ENCODE data around the gene RNASE11. TPM values are rescaled to one million over a fixed set of nuclear protein-coding genes. Genes with fewer than 3 reads are reported as not detected.

The RNASE11 gene
- total RNA-seq (2012; rRNA removed): not detected in 2 replicates
- polyA plus RNA-seq (2012; rRNA removed): not detected in 2 replicates
- not detected in 2 replicates for polyA plus RNA-seq (2012; cell fraction: cytosol; rRNA removed)
- not detected in 2 replicates for polyA plus RNA-seq (2012; cell fraction: nucleus; rRNA removed; ENCODE audit: low replicate concordance)
- not detected for Bru-seq, nascent RNA
- BruChase-seq, experiment 1, labeled RNA remaining after a 6-hour chase: not detected
- not detected for BruChase-seq, experiment 2, labeled RNA remaining after a 2-hour chase
- long read RNA-seq: 0 reads

DNA sequence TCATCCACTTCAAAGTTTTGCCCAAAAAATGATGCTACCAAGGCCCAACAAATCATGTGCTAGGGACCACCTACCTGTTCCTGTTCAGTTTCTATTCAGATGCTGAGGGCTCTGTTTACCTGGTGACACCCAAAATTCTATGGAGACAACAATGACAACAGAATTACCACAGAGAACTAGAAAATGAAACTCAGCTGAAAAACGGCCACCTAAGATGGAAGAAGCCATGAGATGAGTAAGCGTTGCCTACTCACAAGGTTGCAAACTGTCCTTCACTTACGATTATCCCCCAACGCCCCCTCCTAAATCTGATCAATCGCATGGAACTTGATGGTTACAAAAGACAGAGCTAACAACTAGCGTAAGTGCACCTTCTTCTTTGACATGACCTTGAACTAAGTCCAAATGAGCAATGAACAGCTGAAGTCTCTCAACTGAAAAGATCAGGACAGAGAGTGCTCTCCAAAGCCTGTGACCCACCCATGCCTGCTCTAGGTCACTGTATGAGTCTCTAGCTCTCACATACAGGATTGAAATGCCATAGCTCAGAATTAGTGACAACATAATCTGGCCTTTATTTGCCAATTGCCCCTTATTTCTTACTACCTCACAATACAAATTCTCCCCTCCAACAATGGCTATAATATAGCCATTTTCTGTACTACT is at the start of gene RNASE11:
RNASE11 (minus strand) TSS at position 513 of the 666 bp plus-strand sequence.
- H4K20me1 ChIP-seq (ENCODE audit: insufficient read depth, low read length): no peaks in the 10 kb centered on the region
- H3K9me1 ChIP-seq (ENCODE audit: insufficient read depth, low read length): no peaks in the 10 kb centered on the region
- H4K8ac ChIP-seq (ENCODE audit: low read depth in 2 of 2, low read length in 2 of 2): no peak within 1 kb of the TSS
- no peaks in the 10 kb centered on the region for H3K9me3 ChIP-seq (ENCODE audit: control insufficient read depth, insufficient read depth, low read length)
- H2AK9ac ChIP-seq (replicated peaks; ENCODE audit: low read depth, low read length, poor library complexity): no peak within 1 kb of the TSS
- H3K36me3 ChIP-seq (ENCODE audit: control insufficient read depth, insufficient read depth, low read length): no peaks in the 10 kb centered on the region
- BruUV-seq (replicated peaks): no TSS peak
- no peak within 1 kb of the TSS for H2BK120ac ChIP-seq (ENCODE audit: low read depth, low read length)
- H2BK20ac ChIP-seq (ENCODE audit: low read depth, low read length): no peak within 1 kb of the TSS
- no peak within 1 kb of the TSS for H3K4me2 ChIP-seq (ENCODE audit: low read depth, low read length)
- no peak within 1 kb of the TSS for H4K91ac ChIP-seq (ENCODE audit: insufficient read depth, low read depth, low read length)
- in situ Hi-C loops (cut with MboI; ENCODE audit: low sequenced_read_pairs) (no loop called here), intact Hi-C loops (cut with micrococcal nuclease) (no loop called here), dilution Hi-C loops (cut with HindIII; ENCODE audit: low sequenced_read_pairs, unreplicated experiment) (no loop called here)
- H3K23ac ChIP-seq (ENCODE audit: low read depth, low read length): no peak within 1 kb of the TSS
- no peak within 1 kb of the TSS for H2AFZ ChIP-seq (replicated peaks; ENCODE audit: low read length, poor library complexity)
- H3K79me1 ChIP-seq (ENCODE audit: low read depth in 1 of 2, low read length in 2 of 2): no peaks in the 10 kb centered on the region
- H2BK15ac ChIP-seq (ENCODE audit: low read depth, low read length): no peak within 1 kb of the TSS
- CTCF ChIA-PET: no interaction called here
- ATAC-seq (ENCODE audit: low read depth) (no peak), DNase-seq (no peak)
- no peaks in the 10 kb centered on the region for H3K4me1 ChIP-seq (ENCODE audit: control insufficient read depth, insufficient read depth, low read length)
- H3K18ac ChIP-seq (ENCODE audit: low read depth, low read length): no peak within 1 kb of the TSS
- H3K14ac ChIP-seq (replicated peaks; ENCODE audit: low read depth, low read length): no peak within 1 kb of the TSS
- no peak within 1 kb of the TSS for H3K4me3 ChIP-seq (ENCODE audit: insufficient read depth, low read depth, low read length)
- 72% methylated on average over 4 of the region's 6 CpGs; no CpG with 5 or more reads in 1 of the 2 experiments for whole genome bisulfite sequencing, 2 experiments (ENCODE audit: extremely low coverage in 2 of 2, insufficient read length in 1 of 2)
- H3K4ac ChIP-seq (ENCODE audit: low read depth, low read length): no peak within 1 kb of the TSS
- H4K5ac ChIP-seq (ENCODE audit: low read depth, low read length): no peak within 1 kb of the TSS
- POLR2A ChIA-PET (ENCODE audit: unreplicated experiment): no interaction called here
- H3K27ac ChIP-seq (ENCODE audit: insufficient read depth, low read length): no peak within 1 kb of the TSS
- peaks cover 5% of the 10 kb centered on the region for H3K27me3 ChIP-seq (ENCODE audit: control insufficient read depth, insufficient read depth, low read length)
- no peak within 1 kb of the TSS for H3K9ac ChIP-seq (ENCODE audit: low read depth, low read length)
- H3K56ac ChIP-seq (ENCODE audit: extremely low read depth, insufficient read depth, low read length): no peak within 1 kb of the TSS
- no peak within 1 kb of the TSS for H2AK5ac ChIP-seq (ENCODE audit: low read depth, low read length)
- TF ChIP-seq CHD1 (IDR thresholded peaks at IDR 0.05; ENCODE audit: low read depth, low read length) (no peak), RFX5 (IDR thresholded peaks at IDR 0.05; ENCODE audit: low read depth, low read length) (no peak), FOS (IDR thresholded peaks at IDR 0.05; ENCODE audit: low read depth, low read length) (no peak)
- TF ChIP-seq, protein P1, sequence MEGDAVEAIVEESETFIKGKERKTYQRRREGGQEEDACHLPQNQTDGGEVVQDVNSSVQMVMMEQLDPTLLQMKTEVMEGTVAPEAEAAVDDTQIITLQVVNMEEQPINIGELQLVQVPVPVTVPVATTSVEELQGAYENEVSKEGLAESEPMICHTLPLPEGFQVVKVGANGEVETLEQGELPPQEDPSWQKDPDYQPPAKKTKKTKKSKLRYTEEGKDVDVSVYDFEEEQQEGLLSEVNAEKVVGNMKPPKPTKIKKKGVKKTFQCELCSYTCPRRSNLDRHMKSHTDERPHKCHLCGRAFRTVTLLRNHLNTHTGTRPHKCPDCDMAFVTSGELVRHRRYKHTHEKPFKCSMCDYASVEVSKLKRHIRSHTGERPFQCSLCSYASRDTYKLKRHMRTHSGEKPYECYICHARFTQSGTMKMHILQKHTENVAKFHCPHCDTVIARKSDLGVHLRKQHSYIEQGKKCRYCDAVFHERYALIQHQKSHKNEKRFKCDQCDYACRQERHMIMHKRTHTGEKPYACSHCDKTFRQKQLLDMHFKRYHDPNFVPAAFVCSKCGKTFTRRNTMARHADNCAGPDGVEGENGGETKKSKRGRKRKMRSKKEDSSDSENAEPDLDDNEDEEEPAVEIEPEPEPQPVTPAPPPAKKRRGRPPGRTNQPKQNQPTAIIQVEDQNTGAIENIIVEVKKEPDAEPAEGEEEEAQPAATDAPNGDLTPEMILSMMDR (conservative IDR thresholded peaks at IDR 0.05; ENCODE audit: low read depth, low read length): no peak
- H2BK5ac ChIP-seq (ENCODE audit: low read depth, low read length, poor library complexity, severe bottlenecking): no peak within 1 kb of the TSS

Data from IMR-90 (cell line).